GM23248 (cell line): ENCODE results near the gene PAPLN. TPM values are rescaled to one million over a fixed set of nuclear protein-coding genes. Genes with fewer than 3 reads are reported as not detected.

Source experiments
- DNase-seq: peaks from one replicate; pipeline ENCODE4 v3.0.0-alpha.2; 2015
- H2AFZ ChIP-seq: fragments of 200-600 bp; sonication (generic); 2 replicates; pipeline ENCODE4 v1.6.1; 2016; ENCODE audit warnings: antibody characterized with exemption
- H3F3A ChIP-seq: fragments of 200-600 bp; sonication (generic); 2 replicates; pipeline ENCODE4 v1.6.1; 2016; ENCODE audit warnings: mild to moderate bottlenecking, antibody characterized with exemption, mixed run types; ENCODE audit not compliant: insufficient read depth
- H3K27ac ChIP-seq: fragments of 200-600 bp; sonication (generic); 2 replicates; pipeline ENCODE4 v1.5.1; 2016; ENCODE audit warnings: mild to moderate bottlenecking
- H3K27me3 ChIP-seq: fragments of 200-600 bp; sonication (generic); replicated peaks from 2 replicates; pipeline ENCODE4 v1.6.1; 2016; ENCODE audit warnings: mild to moderate bottlenecking; ENCODE audit not compliant: insufficient read depth
- H3K36me3 ChIP-seq: fragments of 200-600 bp; sonication (generic); 2 replicates; pipeline ENCODE4 v1.6.1; 2016; ENCODE audit warnings: low read depth, mild to moderate bottlenecking
- H3K4me1 ChIP-seq: fragments of 200-600 bp; sonication (generic); 2 replicates; pipeline ENCODE4 v1.6.1; 2016; ENCODE audit warnings: mild to moderate bottlenecking; ENCODE audit not compliant: insufficient read depth
- H3K4me2 ChIP-seq: fragments of 200-600 bp; sonication (generic); one replicate; pipeline ENCODE4 v1.6.1; 2016; ENCODE audit warnings: mild to moderate bottlenecking; ENCODE audit not compliant: unreplicated experiment
- H3K4me3 ChIP-seq: fragments of 200-600 bp; sonication (generic); 2 replicates; pipeline ENCODE4 v1.5.1; 2016; ENCODE audit warnings: mild to moderate bottlenecking
- H3K79me2 ChIP-seq: fragments of 200-600 bp; sonication (generic); 2 replicates; pipeline ENCODE4 v1.6.1; 2016; ENCODE audit warnings: mild to moderate bottlenecking; ENCODE audit not compliant: insufficient read depth
- H3K9ac ChIP-seq: fragments of 200-600 bp; sonication (generic); 2 replicates; pipeline ENCODE4 v1.6.1; 2016; ENCODE audit warnings: mild to moderate bottlenecking
- H3K9me2 ChIP-seq: fragments of 200-600 bp; sonication (generic); 2 replicates; pipeline ENCODE4 v1.6.1; 2016; ENCODE audit warnings: mixed run types, mild to moderate bottlenecking, moderate library complexity; ENCODE audit not compliant: insufficient read depth
- H3K9me3 ChIP-seq: fragments of 200-600 bp; sonication (generic); one replicate; pipeline ENCODE4 v1.6.1; 2017; ENCODE audit warnings: low read depth
- H4K20me1 ChIP-seq: fragments of 200-600 bp; sonication (generic); 2 replicates; pipeline ENCODE4 v1.6.0; 2016; ENCODE audit not compliant: insufficient read depth
- EZH2 ChIP-seq: fragments of 200-600 bp; sonication (generic); IDR thresholded peaks from 2 replicates; pipeline ENCODE4 v1.6.1; 2018; ENCODE audit warnings: antibody characterized with exemption, mild to moderate bottlenecking; ENCODE audit not compliant: insufficient read depth, poor library complexity, severe bottlenecking
- EZH2phosphoT487 ChIP-seq: fragments of 200-600 bp; sonication (generic); IDR thresholded peaks from 2 replicates; pipeline ENCODE4 v1.6.1; 2018; ENCODE audit warnings: antibody characterized with exemption, moderate library complexity, mild to moderate bottlenecking, low read depth; ENCODE audit not compliant: insufficient read depth
- WGBS, 2 experiments: methylation state at CpG; one replicate each; pipeline ENCODE4 v1.1.6; 2015 to 2017; ENCODE audit warnings: low lambda C conversion rate in 2 of 2, low coverage in 1 of 2; ENCODE audit errors: missing lambda C conversion rate in 2 of 2; 5-methylcytosine and 5-hydroxymethylcytosine counted together
- in situ Hi-C: fragments of 300-500 bp; cut with MboI; formaldehyde crosslinking; loops from 2 replicates; pipeline ENCODE4 v1.15.0; 2020
- polyA plus RNA-seq: library from polyadenylated mRNA; unstranded; fragments of >200 nt; fragmentation: Nextera tagmentation; extraction: Ambion mirVana; gene quantifications from 2 replicates; pipeline ENCODE4 v1.2.1, GENCODE V29; 2016
- total RNA-seq: library from RNA; depleted of rRNA; stranded (reverse); fragments of >200 nt; shearing (Covaris generic); gene quantifications from 2 replicates; pipeline ENCODE4 v1.2.3, GENCODE V29; 2014

PAPLN gene
- total and polyA plus RNA-seq, 2 experiments from 2014 or later = 0.22 to 0.98 TPM

DNA sequence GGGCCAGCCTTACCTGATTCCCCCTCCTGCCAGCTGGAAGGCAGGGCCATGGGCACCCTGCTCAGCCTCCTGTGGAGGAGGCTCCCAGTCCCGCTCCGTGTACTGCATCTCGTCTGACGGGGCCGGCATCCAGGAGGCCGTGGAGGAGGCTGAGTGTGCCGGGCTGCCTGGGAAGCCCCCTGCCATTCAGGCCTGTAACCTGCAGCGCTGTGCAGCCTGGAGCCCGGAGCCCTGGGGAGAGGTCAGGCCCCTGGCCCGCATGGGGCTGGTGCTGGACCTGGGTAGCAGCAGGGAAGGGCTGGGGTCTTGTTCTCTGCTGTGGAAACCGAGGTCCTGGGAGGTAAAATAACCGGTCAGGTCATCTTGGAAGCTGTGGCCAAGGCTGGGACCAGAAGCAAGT is 16.4 kb downstream of the PAPLN start:
- Histone ChIP-seq H3K9ac (no peak overlapping the region), H2AFZ (no peak overlapping the region), H3K4me1 (no peaks in the 10 kb centered on the region), H3K9me2 (no peaks in the 10 kb centered on the region), H3K4me3 (no peak overlapping the region), H3K27me3 (no peaks in the 10 kb centered on the region), H4K20me1 (no peaks in the 10 kb centered on the region), H3K9me3 (no peaks in the 10 kb centered on the region), H3K36me3 (no peaks in the 10 kb centered on the region), H3K27ac (no peak overlapping the region), H3K79me2 (no peaks in the 10 kb centered on the region), H3K4me2 (no peak overlapping the region), H3F3A (no peaks in the 10 kb centered on the region)
- no peak for DNase-seq
- in situ Hi-C loops = no loop called here
- WGBS, 2 experiments = 80 to 87% methylated on average over 12 of the region's 12 CpGs
- TF ChIP-seq EZH2phosphoT487 = no peak
- no peak for TF ChIP-seq EZH2

- no peak overlapping the region for H3K4me3 ChIP-seq
- 92 to 93% methylated on average over 26 to 28 of the region's 28 CpGs for WGBS, 2 experiments
- no peaks in the 10 kb centered on the region for H3F3A ChIP-seq
- in situ Hi-C loops = no loop called here
- no peak for DNase-seq
- no peak overlapping the region for H3K4me2 ChIP-seq
- no peaks in the 10 kb centered on the region for H3K79me2 ChIP-seq
- no peaks in the 10 kb centered on the region for H3K9me2 ChIP-seq
- no peaks in the 10 kb centered on the region for H3K9me3 ChIP-seq
- no peak overlapping the region for H3K27ac ChIP-seq
- TF ChIP-seq EZH2 = no peak
- no peak for TF ChIP-seq EZH2phosphoT487
- no peaks in the 10 kb centered on the region for H3K4me1 ChIP-seq
- no peak overlapping the region for H3K9ac ChIP-seq
- no peaks in the 10 kb centered on the region for H4K20me1 ChIP-seq
- no peak overlapping the region for H2AFZ ChIP-seq
- no peaks in the 10 kb centered on the region for H3K27me3 ChIP-seq
- H3K36me3 ChIP-seq = no peaks in the 10 kb centered on the region
Observed at GRCh38 chr14:73254247-73255004, 17.1 kb downstream of the PAPLN start.

DNA sequence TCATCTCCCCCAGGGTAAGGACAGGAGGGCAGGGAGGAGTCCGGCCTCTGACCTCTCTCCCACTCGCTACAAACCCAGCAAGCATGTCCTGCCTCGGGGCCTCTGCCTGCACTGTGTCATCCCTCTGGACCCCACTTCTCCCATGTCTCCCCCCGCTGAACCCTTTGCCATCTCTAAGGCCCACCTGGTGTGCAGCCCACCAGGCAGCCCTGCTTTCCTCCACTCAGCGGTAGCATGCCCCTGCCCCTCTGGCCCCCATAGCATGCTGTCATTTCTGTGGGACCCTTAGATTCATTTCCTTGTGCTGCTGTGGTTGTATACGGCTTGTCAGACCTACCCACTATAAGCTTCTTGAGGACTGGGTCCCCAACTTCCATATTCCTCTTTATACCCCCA is 17.7 kb downstream of the PAPLN start:
- 91 to 92% methylated on average over 6 of the region's 6 CpGs for WGBS, 2 experiments
- H3K9ac ChIP-seq = no peak overlapping the region
- H3K4me2 ChIP-seq = no peak overlapping the region
- H3K9me2 ChIP-seq = no peaks in the 10 kb centered on the region
- H2AFZ ChIP-seq = no peak overlapping the region
- H3K79me2 ChIP-seq = no peaks in the 10 kb centered on the region
- no peaks in the 10 kb centered on the region for H3K4me1 ChIP-seq
- H4K20me1 ChIP-seq = no peaks in the 10 kb centered on the region
- TF ChIP-seq EZH2phosphoT487 (no peak), EZH2 (no peak)
- no peak for DNase-seq
- H3F3A ChIP-seq = no peaks in the 10 kb centered on the region
- no peak overlapping the region for H3K27ac ChIP-seq
- in situ Hi-C loops = no loop called here
- H3K36me3 ChIP-seq = no peaks in the 10 kb centered on the region
- H3K4me3 ChIP-seq = no peak overlapping the region
- no peaks in the 10 kb centered on the region for H3K9me3 ChIP-seq
- H3K27me3 ChIP-seq = no peaks in the 10 kb centered on the region

DNA sequence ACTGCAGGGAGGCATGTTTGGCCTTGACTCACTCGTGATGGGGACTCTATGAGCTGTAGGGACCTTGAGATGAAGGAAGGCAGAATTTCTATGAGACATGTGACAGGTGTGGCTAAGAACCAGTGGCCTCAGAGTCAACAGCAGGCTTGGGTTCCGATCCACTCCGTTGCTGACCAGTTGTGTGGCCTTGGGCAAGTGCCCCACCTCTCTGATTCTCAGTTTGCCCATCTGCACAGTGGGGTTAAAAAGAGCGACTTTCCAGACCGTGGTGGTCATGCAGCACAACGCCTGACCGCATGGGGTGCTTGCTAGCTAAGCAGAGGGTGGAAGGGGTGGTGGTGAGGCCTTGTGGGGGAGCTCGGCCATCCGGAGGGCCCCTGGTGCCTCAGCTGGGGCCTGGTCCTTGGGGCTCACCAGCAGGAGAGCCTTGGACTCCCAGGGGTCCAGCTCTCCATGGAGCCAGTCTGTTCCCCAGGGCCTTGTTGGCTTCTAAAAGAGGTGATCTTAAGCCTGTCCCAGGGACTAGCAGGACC is 18.5 kb downstream of the PAPLN start:
- no peak overlapping the region for H2AFZ ChIP-seq
- H3K4me1 ChIP-seq = no peaks in the 10 kb centered on the region
- H3K79me2 ChIP-seq = no peaks in the 10 kb centered on the region
- no peaks in the 10 kb centered on the region for H3K27me3 ChIP-seq
- H3K4me3 ChIP-seq = no peak overlapping the region
- no peak overlapping the region for H3K4me2 ChIP-seq
- in situ Hi-C loops = no loop called here
- H3K9me3 ChIP-seq = no peaks in the 10 kb centered on the region
- DNase-seq = no peak
- no peaks in the 10 kb centered on the region for H4K20me1 ChIP-seq
- TF ChIP-seq EZH2phosphoT487 (no peak), EZH2 (no peak)
- no peak overlapping the region for H3K27ac ChIP-seq
- H3K9me2 ChIP-seq = no peaks in the 10 kb centered on the region
- H3K9ac ChIP-seq = no peak overlapping the region
- no peaks in the 10 kb centered on the region for H3K36me3 ChIP-seq
- H3F3A ChIP-seq = no peaks in the 10 kb centered on the region
- 85 to 91% methylated on average over 9 of the region's 9 CpGs for WGBS, 2 experiments

DNA sequence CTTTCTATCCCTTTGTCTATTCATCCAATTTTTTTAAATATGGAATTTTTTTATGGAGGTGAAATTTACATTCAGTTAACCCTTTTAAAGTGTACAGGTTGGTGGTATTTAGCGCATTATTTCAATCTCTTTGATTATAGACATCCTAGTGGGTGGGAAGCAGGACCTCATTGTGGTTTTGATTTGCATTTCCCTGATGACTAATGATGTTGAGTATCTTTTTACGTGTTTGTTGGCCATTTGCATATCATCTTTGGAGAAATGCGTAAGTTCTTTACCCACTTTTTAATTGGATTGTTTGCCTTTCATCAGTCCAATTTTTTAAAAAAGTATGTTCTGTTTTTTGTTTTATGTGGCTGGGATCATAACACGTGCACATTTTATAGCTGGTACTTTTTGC is 20.8 kb downstream of the PAPLN start:
- 69 to 70% methylated on average over 4 of the region's 4 CpGs for WGBS, 2 experiments

More for the DNA sequence above, 20.8 kb downstream of the PAPLN start:
- no peaks in the 10 kb centered on the region for H3K9me3 ChIP-seq
- no peaks in the 10 kb centered on the region for H3K27me3 ChIP-seq
- no peak overlapping the region for H3K9ac ChIP-seq
- no peaks in the 10 kb centered on the region for H3K79me2 ChIP-seq
- no peak overlapping the region for H3K27ac ChIP-seq
- H3K4me3 ChIP-seq = no peak overlapping the region
- no peaks in the 10 kb centered on the region for H3K9me2 ChIP-seq
- no peak overlapping the region for H3K4me2 ChIP-seq
- no peak for DNase-seq
- in situ Hi-C loops = no loop called here
- no peaks in the 10 kb centered on the region for H3K36me3 ChIP-seq
- no peaks in the 10 kb centered on the region for H3K4me1 ChIP-seq
- H3F3A ChIP-seq = no peaks in the 10 kb centered on the region
- TF ChIP-seq EZH2 = no peak
- TF ChIP-seq EZH2phosphoT487 = no peak
- H4K20me1 ChIP-seq = no peaks in the 10 kb centered on the region
- no peak overlapping the region for H2AFZ ChIP-seq
